Adrenal gland (tissue), 12 donors: ENCODE data around the gene CNTN4. TPM values are rescaled to one million over a fixed set of nuclear protein-coding genes. Genes with fewer than 3 reads are reported as not detected.

ENCODE experiments used
- DNase-seq, 7 donors: peaks; one replicate each; pipeline ENCODE4 v3.0.0-alpha.2; 2019 to 2020
- H3K27ac ChIP-seq, 5 donors: fragments of 200-600 bp; sonication (generic) in 4 of 5; 1 replicate in 3 of 5; 2 replicates in 2 of 5; pipeline versions ENCODE4 v1.5.1 to v1.8.0; 2016 to 2020; ENCODE audit warnings: mild to moderate bottlenecking in 1 of 5
- H3K27me3 ChIP-seq: fragments of 200-600 bp; 2 replicates; pipeline ENCODE4 v1.8.0; 2021
- H3K36me3 ChIP-seq, 2 donors: fragments of 200-600 bp; replicated peaks in 1 of 2; 1 replicate in 1 of 2; 2 replicates in 1 of 2; pipeline versions ENCODE4 v1.5.1 to v1.8.0; 2018 to 2022
- H3K4me1 ChIP-seq, 2 donors: fragments of 200-600 bp; replicated peaks in 1 of 2; 1 replicate in 1 of 2; 2 replicates in 1 of 2; pipeline versions ENCODE4 v1.5.1 to v1.8.0; 2018 to 2021
- H3K4me3 ChIP-seq, 4 donors: fragments of 200-600 bp; sonication (generic) in 3 of 4; one replicate each; pipeline ENCODE4 v1.5.1; 2016 to 2018
- H3K9me3 ChIP-seq, 3 donors: fragments of 200-600 bp; sonication (generic) in 1 of 3; replicated peaks in 1 of 3; 1 replicate in 2 of 3; 2 replicates in 1 of 3; pipeline versions ENCODE4 v1.5.1 to v1.8.0; 2016 to 2021
- POLR2A ChIP-seq, 2 donors: fragments of 450-650 bp; IDR thresholded peaks; one replicate each; pipeline ENCODE4 v1.6.1; 2017; ENCODE audit warnings: antibody characterized with exemption in 2 of 2, mild to moderate bottlenecking in 2 of 2, moderate library complexity in 1 of 2
- WGBS, 4 donors: extraction: QIAGEN DNeasy Blood & Tissue Kit in 2 of 4; methylation state at CpG; one replicate each; pipeline versions ENCODE4 v1.1.5 to v1.1.7; 2013 to 2017; 5-methylcytosine and 5-hydroxymethylcytosine counted together
- intact Hi-C, 2 donors: fragments of 100-400 bp; cut with DNase I; formaldehyde crosslinking; loops; one replicate each; pipeline versions ENCODE4 v1.14.1 to v1.15.0; 2022 to 2023
- polyA plus RNA-seq, 3 donors: library from polyadenylated mRNA; stranded (reverse); fragments of 200-250 nt in 2 of 3; fragments of 350-450 nt in 1 of 3; fragmentation: Illumina TruSeq in 1 of 3; extraction: RNeasy Lipid Tissue Mini Kit (QIAGEN cat#74804) in 1 of 3; gene quantifications; one replicate each; pipeline ENCODE4 v1.2.3, GENCODE V29; 2013 to 2014
- total RNA-seq, 9 donors: library from RNA; depleted of rRNA in 4 of 9; stranded (reverse); fragments of >200 nt in 4 of 9; fragments of 120-200 nt in 1 of 9; fragmentation: NEBNext Ultra II Directional in 1 of 9; extraction: Animal tissue kit (Norgen Biotek cat#: 25700) in 1 of 9; gene quantifications; one replicate each; pipeline versions ENCODE4 v1.1.0 to v1.2.4, GENCODE V29; 2013 to 2023
- TF ChIP-seq, protein P1 (sequence below), 6 experiments: fragments of 450-650 bp in 4 of 6; fragments of 200-600 bp in 2 of 6; sonication (generic) in 1 of 6; IDR thresholded peaks; 1 replicate in 5 of 6; 2 replicates in 1 of 6; pipeline versions ENCODE4 v1.5.1 to v1.8.0; 2016 to 2021; ENCODE audit warnings: antibody characterized with exemption in 6 of 6, mild to moderate bottlenecking in 2 of 6, moderate library complexity in 1 of 6
- donor health status: healthy with polysubstance abuse.
- donor health status: Bipolar disorder and iron deficiency.
- donor health status: DM: yes; HTN: yes; CAD: no.
- donor health status: DM: no; HTN: no; CAD: no.
- donor health status: DM: no; HTN: no; CAD: no.
- donor health status: DM: yes; HTN: yes; CAD: no.

CNTN4 gene
- total and polyA plus RNA-seq, 12 donors, result 0.17 to 9.2 (median 1.6) TPM

GRCh38 chr3:2484162-2485026 is 385.7 kb downstream of the CNTN4 start:
- DNase-seq, result no peak
- 74 to 93% (median 92%) methylated on average over 3 to 21 of the region's 21 CpGs for WGBS, 4 donors
- no peaks in the 10 kb centered on the region for H3K9me3 ChIP-seq
- H3K27me3 ChIP-seq, result no peaks in the 10 kb centered on the region
- intact Hi-C loops, result no loop called here
- TF ChIP-seq POLR2A (IDR thresholded peaks at IDR 0.05), result no peak
- TF ChIP-seq, protein P1, sequence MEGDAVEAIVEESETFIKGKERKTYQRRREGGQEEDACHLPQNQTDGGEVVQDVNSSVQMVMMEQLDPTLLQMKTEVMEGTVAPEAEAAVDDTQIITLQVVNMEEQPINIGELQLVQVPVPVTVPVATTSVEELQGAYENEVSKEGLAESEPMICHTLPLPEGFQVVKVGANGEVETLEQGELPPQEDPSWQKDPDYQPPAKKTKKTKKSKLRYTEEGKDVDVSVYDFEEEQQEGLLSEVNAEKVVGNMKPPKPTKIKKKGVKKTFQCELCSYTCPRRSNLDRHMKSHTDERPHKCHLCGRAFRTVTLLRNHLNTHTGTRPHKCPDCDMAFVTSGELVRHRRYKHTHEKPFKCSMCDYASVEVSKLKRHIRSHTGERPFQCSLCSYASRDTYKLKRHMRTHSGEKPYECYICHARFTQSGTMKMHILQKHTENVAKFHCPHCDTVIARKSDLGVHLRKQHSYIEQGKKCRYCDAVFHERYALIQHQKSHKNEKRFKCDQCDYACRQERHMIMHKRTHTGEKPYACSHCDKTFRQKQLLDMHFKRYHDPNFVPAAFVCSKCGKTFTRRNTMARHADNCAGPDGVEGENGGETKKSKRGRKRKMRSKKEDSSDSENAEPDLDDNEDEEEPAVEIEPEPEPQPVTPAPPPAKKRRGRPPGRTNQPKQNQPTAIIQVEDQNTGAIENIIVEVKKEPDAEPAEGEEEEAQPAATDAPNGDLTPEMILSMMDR (IDR thresholded peaks at IDR 0.05), result no peak
- H3K4me1 ChIP-seq, result no peaks in the 10 kb centered on the region
- H3K36me3 ChIP-seq, result no peaks in the 10 kb centered on the region
- H3K27ac ChIP-seq, result no peak overlapping the region
- no peak overlapping the region for H3K4me3 ChIP-seq

GRCh38 chr3:2485027-2485375 is 386.3 kb downstream of the CNTN4 start:
- intact Hi-C loops, result no loop called here
- Histone ChIP-seq H3K4me1 (no peaks in the 10 kb centered on the region), H3K36me3 (no peaks in the 10 kb centered on the region), H3K27me3 (no peaks in the 10 kb centered on the region), H3K9me3 (no peaks in the 10 kb centered on the region), H3K4me3 (no peak overlapping the region), H3K27ac (no peak overlapping the region)
- 92 to 96% (median 93%) methylated on average over 15 to 21 of the region's 21 CpGs; no CpG with 5 or more reads in 1 of the 4 donors for WGBS, 4 donors
- no peak for TF ChIP-seq POLR2A (IDR thresholded peaks at IDR 0.05)
- TF ChIP-seq, protein P1 (IDR thresholded peaks at IDR 0.05), result no peak
- DNase-seq, result no peak

DNA sequence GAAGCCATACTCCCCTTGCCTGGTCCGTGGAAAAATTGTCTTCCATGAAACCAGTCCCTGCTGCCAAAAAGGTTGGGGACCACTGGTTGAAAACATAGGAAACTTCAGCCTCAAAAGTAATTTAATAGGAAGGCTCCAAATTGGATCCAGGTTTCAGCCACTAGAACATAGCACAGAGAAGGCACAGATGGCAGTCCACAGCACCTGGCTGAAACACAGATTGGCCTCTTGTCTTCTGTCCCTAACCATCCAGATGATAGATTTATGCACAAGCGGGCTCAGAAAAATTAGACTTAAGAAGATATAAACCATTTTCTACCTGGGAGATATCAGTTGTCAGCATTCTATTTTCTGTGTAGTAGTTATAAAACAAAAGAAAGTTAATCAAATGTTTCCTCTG is 397.1 kb downstream of the CNTN4 start:
- intact Hi-C loops, result no loop called here

GRCh38 chr3:2504912-2505311 is 406.2 kb downstream of the CNTN4 start:
- H3K27ac ChIP-seq, result no peak overlapping the region
- intact Hi-C loops, result no loop called here
- DNase-seq, result no peak
- WGBS, 4 donors, result 43 to 49% (median 46%) methylated on average over 2 of the region's 2 CpGs
- no peaks in the 10 kb centered on the region for H3K36me3 ChIP-seq
- H3K4me3 ChIP-seq, result no peak overlapping the region
- no peaks in the 10 kb centered on the region for H3K9me3 ChIP-seq
- TF ChIP-seq POLR2A (IDR thresholded peaks at IDR 0.05), result no peak
- TF ChIP-seq, protein P1 (IDR thresholded peaks at IDR 0.05), result no peak
- H3K27me3 ChIP-seq, result no peaks in the 10 kb centered on the region
- no peaks in the 10 kb centered on the region for H3K4me1 ChIP-seq

More for the DNA sequence above, 397.1 kb downstream of the CNTN4 start:
- DNase-seq, result no peak
- WGBS, 4 donors, result 57 to 84% (median 75%) methylated on average over 2 of the region's 2 CpGs
- H3K4me1 ChIP-seq, result no peaks in the 10 kb centered on the region
- H3K27me3 ChIP-seq, result no peaks in the 10 kb centered on the region
- TF ChIP-seq, protein P1 (IDR thresholded peaks at IDR 0.05), result no peak
- TF ChIP-seq POLR2A (IDR thresholded peaks at IDR 0.05), result no peak
- no peaks in the 10 kb centered on the region for H3K9me3 ChIP-seq
- no peaks in the 10 kb centered on the region for H3K36me3 ChIP-seq
- H3K27ac ChIP-seq, result no peak overlapping the region
- no peak overlapping the region for H3K4me3 ChIP-seq
